HG02610 (cell line): ENCODE measurements around the gene HSD3B2.

Source experiments
- ATAC-seq: cut with Tn5 transposase; IDR thresholded peaks from one replicate; pipeline ENCODE4 v1.9.1; 2021; ENCODE audit warnings: mild to moderate bottlenecking, moderate library complexity; ENCODE audit not compliant: unreplicated experiment

The HSD3B2 gene

DNA sequence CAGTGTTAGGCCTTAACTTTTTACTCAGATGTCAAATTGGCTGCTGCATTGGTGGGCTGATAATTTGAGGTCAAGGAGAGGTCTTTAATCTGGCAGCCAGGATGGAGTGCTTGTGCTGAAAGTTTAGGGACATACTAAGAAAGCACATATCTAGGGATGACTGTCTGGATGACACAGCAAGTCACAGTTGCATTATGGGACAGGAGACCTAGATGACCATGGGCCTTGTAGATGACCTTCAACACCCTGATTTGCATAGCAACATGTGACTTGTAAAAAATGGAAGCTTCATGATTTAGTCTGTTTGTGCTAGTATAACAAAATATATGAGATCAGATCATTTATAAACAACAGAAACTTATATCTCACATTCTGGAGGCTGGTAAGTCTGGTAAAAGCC is 18.0 kb upstream of the HSD3B2 start:
- ATAC-seq, result no peak

DNA sequence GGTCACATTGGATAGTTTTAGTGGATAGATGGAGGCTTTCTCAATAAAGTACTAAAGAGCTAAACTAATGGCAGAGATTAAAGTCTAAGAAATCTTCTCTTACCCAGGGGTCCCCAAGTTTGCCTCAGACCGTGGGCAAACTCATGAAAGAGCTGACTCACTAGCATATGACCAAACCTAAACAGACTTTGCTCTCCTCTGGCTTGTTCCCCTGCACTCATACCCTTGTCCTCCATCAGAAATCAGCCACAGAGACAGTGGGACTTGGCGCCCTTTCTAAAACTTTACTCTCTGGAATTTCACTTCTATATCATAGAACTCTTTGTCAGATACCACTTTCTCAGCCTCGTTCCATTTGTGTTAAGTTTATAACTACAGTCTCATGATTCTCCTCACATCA is 17.0 kb upstream of the HSD3B2 start:
- no peak for ATAC-seq

DNA sequence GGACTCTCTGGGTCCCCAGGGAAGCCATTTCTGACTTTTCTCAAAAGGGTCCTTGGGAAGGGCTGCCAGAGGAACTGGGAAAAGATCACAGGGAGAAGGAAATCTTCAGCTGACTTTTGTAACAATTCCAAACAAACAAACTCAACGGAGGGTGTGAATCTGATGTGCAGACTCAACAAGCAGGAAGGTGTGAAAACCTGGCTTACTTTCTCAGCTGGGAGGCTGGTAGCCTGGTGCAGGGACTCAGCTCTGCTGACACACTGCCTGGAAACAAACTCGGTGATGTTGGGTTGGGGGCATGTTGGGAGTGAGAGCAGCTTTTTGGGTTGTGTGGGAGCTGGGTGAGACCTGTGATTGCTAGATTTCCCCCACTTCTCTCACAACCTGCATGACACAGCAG is 10.2 kb upstream of the HSD3B2 start:
- ATAC-seq, result no peak

DNA sequence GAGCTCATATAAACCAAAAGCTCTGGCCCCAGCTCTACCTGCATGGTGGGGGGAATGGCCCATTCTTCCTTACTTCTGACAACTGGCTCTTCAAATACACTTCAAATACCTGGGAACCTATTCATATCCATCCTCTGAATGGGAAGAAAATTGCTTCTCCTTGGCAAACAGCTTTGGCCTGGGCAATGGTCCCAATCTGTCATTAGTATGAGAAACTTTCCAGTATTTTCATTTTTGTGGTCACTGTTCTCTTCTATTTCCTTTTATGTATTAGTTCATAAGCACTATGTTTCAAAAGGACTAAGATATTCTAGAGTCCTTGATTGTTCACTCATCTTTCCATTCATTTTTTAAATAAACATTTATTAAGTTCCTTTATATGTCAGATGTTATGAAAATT is 5.2 kb upstream of the HSD3B2 start:
- ATAC-seq, result no peak

DNA sequence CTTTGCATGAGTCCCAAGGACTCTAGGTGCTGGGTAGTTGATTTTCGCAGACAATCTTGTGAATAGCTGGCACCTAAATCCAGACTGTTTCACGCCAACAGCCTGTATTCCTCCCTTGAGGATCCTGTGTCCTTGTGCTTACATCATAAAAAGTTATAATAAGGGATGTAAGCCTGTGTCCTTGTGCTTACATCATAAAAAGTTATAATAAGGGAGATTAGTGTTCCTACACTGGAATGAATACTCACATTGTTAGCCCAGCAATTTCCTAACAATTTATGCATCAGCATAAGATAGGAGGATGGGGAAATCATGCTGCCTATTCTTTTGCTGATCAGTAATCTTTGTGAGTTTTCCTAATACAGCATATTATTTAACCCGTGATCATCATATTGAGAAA is 4.0 kb upstream of the HSD3B2 start:
- no peak for ATAC-seq

DNA sequence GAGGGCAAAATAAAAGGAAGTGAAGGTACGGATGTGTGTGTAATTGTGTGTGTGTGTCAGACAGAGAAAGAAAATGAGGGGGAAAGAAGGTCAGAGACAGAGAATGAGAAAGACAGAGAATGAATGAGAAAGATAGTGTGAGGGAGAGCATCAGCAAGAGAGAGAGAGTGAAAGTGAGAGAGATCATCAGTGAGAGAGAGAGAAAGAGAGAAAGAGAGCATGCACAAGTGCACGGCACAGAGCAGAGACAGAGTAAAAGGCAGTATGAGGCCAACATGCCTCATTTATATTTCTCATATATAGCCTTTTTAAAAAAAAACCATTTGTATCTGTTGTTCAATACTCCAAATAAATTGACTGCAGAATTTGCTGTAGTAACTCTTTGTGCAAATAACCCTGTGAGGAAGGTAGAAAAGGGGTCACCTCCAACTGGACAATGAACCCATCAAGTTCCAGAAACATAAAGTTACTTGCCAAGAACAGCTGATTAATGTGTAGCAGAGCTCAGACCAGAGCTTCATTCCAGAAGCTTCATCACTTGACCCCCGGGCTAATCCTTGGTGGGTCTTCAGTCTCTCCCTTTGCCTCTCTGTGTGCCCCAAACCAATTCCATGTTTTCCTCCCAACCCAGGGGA is 1.2 kb downstream of the HSD3B2 start:
- ATAC-seq, result no peak

DNA sequence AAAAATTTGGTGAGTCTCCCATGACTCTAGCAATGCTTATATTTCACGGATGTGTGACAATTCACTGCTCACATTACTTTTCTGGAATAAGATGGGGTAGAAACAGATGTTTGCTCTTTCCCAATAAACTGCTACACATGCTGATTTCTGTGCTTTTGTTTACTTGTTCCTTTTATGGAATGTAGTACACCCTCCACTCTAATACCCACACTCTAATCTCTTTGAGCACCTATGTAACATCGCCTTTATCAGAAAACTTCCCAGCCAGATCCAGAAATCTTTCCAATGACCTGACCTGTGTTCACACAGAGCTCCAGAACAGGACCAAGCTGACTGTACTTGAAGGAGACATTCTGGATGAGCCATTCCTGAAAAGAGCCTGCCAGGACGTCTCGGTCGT is 4.2 kb downstream of the HSD3B2 start:
- ATAC-seq, result no peak

DNA sequence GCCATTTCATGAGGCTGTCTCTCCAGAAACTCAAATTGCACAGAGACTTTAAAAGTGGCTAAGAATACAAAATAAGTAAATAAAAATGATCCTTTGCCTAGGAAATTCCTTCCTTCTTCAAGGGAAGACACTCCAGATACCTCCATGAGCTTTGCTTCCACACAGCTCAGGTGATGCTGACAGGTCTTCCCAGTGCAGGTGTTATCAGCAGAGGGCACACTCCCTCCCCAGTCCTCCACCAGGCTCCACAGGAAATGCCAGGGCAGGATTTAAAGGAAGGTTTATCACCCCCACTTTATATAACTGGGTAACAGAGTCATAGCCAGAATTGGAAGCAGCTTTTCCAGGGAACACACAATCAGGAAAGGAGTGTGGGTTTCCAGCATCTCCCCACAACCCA is 5.7 kb downstream of the HSD3B2 start:
- ATAC-seq, result no peak

DNA sequence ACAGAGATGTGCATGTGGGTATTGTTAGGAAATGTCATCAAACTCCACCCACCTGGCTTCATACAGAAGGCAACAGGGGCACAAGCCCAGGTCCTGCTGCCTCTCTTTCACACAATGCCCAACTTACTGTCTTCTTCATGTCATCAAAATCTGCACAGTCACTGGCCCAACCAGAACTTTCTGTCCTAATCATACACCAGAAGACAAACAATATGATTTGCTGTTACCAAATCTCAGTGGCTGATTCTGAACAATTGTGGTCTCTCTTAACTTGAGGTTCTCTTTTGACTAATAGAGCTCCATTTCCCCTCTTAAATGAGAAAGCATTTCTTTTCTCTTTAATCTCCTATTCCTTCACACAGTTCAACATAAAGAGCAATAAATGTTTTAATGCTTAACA is 7.7 kb downstream of the HSD3B2 start:
- ATAC-seq, result no peak

DNA sequence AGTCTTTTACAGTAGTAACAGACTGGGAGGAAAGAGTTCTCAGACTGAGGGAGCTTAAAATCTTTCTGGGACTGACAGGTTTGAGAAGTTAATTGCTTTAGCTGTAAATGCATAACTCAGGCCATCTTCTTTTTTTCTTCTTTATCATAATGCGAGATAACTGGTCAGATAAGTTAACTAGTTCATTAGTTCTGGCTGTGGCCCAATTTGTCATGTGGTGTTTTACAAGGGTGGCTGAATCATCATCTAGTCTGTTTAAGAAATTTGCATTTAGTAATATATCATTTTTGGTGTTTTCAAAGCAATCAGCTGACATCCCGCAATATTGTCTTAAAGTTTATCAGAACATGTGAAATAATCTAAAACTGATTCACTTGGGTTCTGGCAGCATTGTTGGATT is 14.0 kb downstream of the HSD3B2 start:
- no peak for ATAC-seq

DNA sequence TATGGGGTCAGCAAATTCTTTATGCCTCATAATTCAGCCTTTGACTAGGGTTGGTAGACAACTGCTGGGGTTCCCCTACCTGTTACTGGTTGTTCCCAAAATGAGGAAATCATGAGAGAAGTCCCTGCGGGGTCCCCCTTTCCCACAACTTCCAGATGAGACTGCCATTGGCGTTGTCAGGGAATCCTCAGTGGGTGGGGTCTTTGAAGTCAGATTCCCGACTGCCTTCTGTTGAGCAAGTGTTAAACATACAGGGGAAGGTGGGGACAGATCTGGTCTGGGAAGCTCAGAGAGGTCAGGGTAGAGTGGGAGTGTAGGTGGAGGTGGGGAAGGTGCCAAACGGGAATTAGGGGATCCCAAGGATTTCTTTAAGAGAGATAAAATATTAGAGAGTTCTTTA is 14.7 kb downstream of the HSD3B2 start:
- no peak for ATAC-seq

DNA sequence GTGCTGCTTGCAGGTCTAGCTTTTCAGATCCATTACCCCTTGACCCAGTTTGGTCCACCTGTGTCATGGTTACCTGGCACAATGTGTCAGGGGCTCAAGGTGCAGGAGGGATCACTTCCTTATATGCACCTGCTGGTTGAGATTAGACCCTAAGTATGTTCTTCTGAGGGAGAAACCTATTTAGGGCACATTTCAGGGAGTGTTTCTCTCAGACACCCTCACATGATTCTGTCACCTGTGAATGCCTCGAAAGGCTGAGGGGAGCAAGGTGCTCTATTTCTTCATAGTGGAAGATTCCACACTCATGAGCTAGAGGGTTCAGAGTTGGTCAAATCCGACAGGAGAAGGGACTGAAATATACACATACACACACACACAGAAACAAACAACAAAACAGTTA is 15.5 kb downstream of the HSD3B2 start:
- no peak for ATAC-seq

DNA sequence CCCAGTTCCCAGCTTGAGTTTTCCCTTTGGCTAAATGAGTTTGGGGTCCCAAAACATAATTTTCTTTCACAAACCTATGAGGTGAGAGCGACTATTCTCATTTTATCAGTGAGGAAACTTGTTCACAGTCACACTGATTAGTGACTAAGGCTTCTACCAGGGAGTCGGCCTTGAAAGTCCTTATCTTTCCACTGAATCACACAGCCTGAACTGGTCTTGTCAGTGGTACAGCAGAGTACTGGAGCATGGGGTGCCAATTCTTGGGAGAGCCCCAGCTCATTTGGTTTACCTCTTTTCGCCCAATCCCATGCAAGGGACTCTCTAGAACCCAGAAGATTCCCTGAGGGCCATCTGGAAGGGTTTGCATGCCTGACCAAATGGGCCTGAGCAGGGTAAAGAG is 16.9 kb downstream of the HSD3B2 start:
- ATAC-seq, result no peak

DNA sequence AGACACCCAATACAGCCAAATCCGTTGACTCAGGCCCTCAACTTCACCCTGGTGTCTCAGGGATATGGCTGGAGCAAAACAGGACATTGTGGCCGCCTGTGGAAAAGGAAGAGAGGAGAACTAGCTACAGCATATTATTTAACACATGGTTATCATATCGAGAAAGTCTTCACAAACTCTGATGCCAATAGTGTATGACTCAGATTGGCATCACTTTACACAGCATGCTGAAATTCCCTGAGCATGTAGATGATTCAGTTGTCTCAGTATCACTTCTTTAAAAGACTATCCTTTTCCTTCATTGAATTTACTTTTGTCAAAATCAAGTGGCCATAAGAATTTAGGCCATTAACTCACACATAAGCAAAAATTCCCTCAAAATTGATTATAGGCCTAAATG is 20.1 kb downstream of the HSD3B2 start:
- ATAC-seq, result no peak

DNA sequence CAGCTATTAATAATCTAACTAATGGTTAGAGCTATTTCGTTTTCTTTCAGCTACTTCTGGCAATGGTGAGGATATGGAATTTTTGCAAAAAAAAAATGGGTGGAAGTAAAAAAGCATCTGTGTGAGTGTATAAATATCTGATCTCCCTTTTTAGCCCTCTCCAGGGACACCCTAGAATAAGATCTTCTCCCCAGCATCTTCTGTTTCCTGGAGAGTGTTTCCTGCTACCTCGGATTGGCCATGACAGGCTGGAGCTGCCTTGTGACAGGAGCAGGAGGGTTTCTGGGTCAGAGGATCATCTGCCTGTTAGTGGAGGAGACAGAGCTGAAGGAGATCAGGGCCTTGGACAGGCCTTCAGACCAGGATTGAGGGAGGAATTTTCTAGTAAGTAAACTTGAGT is 23.8 kb downstream of the HSD3B2 start:
- ATAC-seq, result no peak

DNA sequence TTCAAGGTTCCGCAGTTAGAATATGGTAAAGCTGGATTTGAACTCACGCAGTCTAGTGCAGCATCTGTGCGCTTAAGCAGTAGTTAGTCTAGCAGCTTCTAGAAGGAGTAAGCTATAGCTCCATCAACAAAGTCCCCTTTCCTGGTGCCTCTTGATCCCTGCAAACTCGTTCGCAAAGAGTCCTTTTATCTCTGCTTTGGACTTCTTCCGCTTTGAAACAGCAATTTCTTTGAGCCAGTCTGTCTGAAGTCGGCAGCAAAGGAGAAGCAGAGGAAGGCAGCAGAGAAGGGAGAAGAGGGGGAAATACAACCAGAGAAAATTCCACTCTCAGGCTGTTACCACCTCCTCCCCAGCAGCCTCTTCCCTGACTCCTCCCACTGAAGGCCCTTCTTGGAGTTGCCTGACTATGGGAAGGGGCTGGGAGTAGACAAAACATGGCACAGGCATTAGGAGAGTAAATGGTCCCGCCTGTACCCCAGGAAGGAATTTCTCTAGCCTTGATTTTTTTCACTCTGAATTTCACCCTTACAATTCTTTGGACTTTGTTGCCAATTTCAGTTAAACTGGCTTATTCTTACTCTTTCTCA is 25.9 kb downstream of the HSD3B2 start:
- ATAC-seq, result no peak

DNA sequence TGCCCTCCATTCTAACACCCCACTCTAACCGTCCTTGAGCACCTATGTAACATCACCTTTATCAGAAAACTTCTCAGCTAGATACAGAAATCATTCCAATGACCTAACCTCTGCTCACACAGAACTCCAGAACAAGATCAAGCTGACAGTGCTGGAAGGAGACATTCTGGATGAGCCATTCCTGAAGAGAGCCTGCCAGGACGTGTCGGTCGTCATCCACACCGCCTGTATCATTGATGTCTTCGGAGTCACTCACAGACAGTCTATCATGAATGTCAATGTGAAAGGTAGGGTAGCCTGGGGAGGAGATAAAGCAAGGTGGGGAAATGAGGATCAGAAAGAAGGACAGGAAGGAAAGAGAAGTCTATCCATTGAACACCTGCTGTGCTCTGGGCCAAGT is 27.8 kb downstream of the HSD3B2 start:
- ATAC-seq, result no peak

DNA sequence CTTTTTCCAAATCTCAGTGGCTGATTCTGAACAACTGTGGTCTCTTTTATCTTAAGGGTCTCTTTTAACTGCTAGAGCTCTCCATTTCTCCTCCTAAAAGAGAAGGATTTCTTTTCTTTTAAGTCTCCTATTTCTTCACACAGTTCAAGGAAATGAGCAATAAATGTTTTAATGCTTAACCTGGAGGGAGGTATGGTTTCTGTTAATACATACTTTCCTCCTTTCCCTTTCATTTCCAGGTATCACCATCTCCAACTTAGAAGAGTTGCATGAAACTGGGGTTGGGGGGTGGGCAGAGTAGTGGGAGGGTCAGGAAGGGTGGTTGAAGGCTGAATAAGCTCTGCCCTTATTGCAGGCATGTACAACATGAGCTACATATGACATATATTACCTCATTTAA is 31.4 kb downstream of the HSD3B2 start:
- no peak for ATAC-seq

DNA sequence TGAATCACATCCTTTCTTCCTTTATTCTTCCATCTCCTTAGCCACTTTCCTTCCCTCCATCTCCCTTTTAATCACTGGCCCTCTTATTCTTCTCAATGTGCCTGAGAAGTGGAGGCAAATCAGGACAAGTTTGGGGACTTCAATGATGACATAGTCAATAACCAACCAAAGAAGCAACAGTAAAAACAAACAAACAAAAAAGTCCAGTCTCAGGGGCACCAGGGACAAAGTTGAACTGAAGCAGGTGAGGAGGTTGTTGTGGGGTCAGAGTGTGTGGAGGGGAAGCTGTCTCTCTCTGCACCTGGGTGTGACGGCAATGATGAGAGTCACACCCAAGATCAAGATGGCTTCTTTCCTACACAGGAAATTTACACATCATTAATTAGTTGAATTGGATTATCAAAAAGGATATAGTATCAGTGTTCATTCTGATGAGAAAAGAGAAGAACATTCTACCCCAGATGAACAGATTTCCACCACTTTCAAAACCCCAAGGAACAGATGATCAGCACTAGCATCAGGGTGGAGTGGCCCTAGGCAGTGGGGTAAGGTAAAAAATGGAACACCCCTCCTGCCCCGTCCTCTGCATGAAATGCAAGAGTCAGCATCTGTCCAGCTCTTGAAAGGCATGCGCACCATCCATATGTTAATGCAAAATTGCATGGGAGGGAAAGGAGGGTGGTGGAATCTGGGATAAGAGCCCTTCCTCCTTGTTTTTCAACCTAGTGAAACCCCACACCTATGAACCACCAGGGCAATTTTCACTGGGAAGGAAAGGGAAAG is 32.6 kb downstream of the HSD3B2 start:
- no peak for ATAC-seq

DNA sequence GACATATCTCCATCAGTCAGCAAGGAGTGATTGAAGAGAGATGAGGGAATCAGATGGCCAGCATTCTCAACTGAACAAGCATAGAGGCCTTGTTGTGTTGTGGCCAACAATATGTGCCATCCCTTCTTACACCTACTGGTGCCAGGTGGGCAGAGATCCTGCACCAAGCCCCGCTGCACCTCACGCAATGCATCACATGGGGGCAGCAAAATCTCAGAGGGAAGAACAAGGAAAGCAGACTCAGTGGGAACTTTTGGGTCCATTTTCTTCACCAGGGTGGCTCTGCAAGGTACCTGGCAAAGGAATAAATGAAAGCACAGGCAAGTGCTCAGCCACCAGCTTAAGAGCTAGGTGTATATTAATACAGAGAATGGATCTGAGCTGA is 33.2 kb downstream of the HSD3B2 start:
- ATAC-seq, result no peak

DNA sequence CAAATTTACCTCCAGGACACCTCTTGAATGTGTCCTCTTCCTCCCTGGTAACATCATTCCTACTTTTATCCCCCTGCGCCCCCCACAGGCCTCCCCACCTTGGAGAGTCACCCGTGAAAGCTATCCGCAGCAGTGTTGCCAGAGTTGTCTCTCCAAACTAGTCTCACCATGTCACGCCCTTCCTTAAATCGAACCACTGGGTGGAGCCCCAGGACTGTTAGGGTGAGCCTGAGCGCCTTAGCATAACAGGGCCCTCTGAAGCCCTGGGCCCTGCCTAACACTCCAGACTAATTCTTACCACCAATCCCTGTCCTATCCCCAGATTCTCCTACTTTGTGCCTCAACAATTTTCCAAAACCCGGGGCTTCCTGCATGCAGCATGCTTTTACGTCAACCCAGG is 35.0 kb downstream of the HSD3B2 start:
- no peak for ATAC-seq

DNA sequence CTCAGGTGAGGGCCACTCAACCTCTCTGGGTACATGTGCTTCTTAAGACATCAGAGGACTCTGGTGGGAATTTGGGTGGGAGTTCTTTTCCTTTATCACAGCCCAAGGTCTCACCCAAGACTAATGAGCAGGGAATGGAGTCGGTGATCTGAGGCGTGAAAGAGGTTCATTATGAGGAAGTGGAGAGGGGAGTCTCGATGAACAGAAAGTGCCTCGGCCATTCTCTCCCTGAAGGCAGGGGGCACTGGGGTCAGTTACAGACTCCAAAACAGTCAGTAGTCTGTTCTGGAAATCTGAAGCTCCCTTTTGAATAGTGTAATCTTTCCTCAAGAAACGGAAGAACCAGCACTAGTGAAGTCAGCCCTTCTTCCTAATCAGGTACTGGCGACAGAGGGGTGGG is 36.2 kb downstream of the HSD3B2 start:
- no peak for ATAC-seq

DNA sequence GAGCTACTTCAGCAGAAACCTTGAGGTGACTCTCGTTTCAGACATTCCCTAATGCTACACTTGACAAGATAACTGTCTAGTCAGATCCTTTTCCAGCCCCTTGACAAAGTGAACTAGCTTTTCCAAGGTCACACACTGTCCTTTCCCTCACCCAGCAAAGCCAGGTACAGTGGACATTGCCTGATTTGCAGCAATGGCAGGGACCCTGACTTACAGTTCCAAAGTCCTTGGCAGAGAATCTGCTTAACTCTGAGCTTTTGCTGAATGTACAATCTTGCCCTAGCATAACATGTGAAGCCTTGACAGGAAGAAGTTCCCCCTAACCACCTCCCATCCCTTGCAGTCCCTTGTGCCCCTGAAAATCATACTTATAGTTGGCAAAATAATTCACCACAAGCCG is 37.1 kb downstream of the HSD3B2 start:
- no peak for ATAC-seq
